Bone marrow (tissue), 2 donors: ENCODE measurements around the gene UTP14C.
"Not testable (repeated sequence)": the region's sequence is repeated elsewhere in the genome, so short reads cannot be mapped to it uniquely, and the experiment has no call there.

Experiments
- DNase-seq, 2 donors: peaks; one replicate each; lab custom pipeline; 2025; lab: John Stamatoyannopoulos, UW

The UTP14C gene

DNA sequence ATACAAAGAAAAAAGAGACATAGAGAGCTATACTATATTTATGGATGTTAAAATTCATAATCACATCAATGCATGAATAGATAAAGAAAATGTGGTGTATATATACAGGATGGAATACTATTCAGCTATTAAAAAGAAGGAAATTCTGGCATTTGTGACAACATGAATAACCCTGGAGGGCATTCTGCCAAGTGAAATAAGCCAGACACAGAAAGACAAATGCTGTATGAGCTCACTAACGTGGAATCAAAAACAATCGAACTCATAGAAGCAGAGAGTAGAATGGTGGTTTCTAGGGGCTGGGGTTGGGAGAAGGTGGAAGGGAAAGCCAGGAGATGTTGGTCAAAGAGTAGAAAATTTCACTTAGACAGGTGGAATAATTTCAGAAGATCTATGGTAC lies 24.0 kb downstream of the UTP14C start:
- no peak for DNase-seq

GRCh38 chr13:52051400-52051799 lies 26.9 kb downstream of the UTP14C start:
- DNase-seq, result no peak

DNA sequence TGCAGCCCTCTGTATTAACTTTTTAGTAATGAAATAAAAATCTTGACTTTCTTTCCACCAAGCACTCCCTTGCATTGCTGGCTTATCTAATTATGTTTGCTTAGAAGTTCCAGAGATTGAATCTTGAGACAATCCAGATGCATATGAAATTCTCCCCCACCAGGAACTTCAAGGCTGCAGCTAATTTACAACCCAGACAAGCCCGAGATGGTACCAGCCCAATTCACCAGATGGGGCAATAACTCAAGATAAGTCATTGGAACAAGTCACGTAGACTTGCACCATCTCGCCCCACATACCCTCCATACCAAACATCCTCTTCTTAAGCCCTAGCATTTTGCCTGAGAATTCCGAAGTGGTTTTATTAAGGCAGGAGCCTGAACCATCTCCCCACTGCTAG lies 29.0 kb downstream of the UTP14C start:
- DNase-seq, result no peak

DNA sequence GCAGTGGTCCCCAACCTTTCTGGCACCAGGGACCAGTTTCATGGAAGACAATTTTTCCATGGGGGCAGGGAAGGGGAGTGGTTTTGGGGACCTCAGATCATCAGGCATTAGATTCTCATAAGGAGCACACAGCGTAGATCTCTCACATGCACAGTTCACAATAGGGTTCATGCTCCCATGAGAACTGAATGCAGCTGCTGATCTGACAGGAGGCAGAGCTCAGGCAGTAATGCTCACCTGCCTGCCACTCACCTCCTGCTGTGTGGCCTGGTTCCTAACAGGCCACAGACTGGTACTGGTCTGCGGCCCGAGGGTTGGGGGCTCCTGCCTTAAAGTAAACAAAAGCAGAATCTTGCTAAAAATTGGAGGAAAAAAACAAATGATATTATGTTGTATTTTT lies 36.6 kb downstream of the UTP14C start:
- DNase-seq, result not testable (repeated sequence)

- no peak for DNase-seq
Observed at GRCh38 chr13:52061587-52061986, 37.1 kb downstream of the UTP14C start.

DNA sequence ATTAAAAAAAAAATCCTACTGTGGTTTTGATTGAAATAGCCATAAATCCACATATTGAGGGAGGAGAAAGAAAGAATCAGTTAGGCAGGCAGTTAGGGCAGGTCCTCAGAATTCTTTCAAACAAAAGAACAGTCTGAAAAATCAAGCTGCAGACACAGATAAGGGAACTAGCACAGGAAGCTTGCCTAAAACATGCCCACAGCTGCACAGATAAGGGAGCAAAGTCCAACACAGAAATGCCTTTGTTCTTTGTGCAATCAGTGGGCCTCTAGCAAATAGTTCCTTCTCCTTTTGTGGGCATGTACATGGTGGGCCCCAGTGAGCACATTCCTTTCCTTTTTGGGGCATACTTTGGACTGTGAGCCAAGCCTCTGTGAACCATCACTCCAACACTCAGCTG lies 42.7 kb downstream of the UTP14C start:
- DNase-seq, result no peak

GRCh38 chr13:52070929-52071523 lies 46.5 kb downstream of the UTP14C start:
- DNase-seq, result peak in 1 of 2 donors; percentile 95
